HTR-8/SVneo (cell line): ENCODE results near the gene CARS1.

ENCODE experiments used
- DNase-seq: peaks from one replicate; pipeline ENCODE4 v3.0.0; 2011; ENCODE audit warnings: low spot score, mixed read lengths; ENCODE audit not compliant: insufficient read length
- FAIRE-seq: peaks from 2 replicates; lab custom pipeline; 2011; peaks lifted over from hg19 to GRCh38; lab: Jason Lieb, UNC

Gene CARS1

GRCh38 chr11:3014057-3014938 is 42.9 kb downstream of the CARS1 start:
- DNase-seq, result no peak
- no peak for FAIRE-seq

GRCh38 chr11:3011891-3012885 is 45.0 kb downstream of the CARS1 start:
- DNase-seq, result no peak
- no peak for FAIRE-seq

- FAIRE-seq (no peak), DNase-seq (no peak)
Observed at GRCh38 chr11:3010521-3011275, 46.5 kb downstream of the CARS1 start.

- no peak for FAIRE-seq
Observed at GRCh38 chr11:3010004-3010403, 47.2 kb downstream of the CARS1 start.

GRCh38 chr11:3009481-3009880 is 47.7 kb downstream of the CARS1 start:
- DNase-seq, result no peak
- no peak for FAIRE-seq

More at GRCh38 chr11:3010004-3010403, 47.2 kb downstream of the CARS1 start:
- DNase-seq, result no peak

GRCh38 chr11:3008746-3009336 is 48.4 kb downstream of the CARS1 start:
- no peak for FAIRE-seq
- no peak for DNase-seq

GRCh38 chr11:3007404-3008010 is 49.7 kb downstream of the CARS1 start:
- FAIRE-seq, result no peak
- no peak for DNase-seq

GRCh38 chr11:3006505-3007260 is 50.5 kb downstream of the CARS1 start:
- no peak for FAIRE-seq
- no peak for DNase-seq

- FAIRE-seq, result no peak
Observed at GRCh38 chr11:3004481-3004880, 52.7 kb downstream of the CARS1 start.

GRCh38 chr11:3003396-3004231 is 53.6 kb downstream of the CARS1 start:
- no peak for FAIRE-seq

More at GRCh38 chr11:3004481-3004880, 52.7 kb downstream of the CARS1 start:
- no peak for DNase-seq

GRCh38 chr11:3002871-3003270 is 54.4 kb downstream of the CARS1 start:
- FAIRE-seq, result no peak

More at GRCh38 chr11:3003396-3004231, 53.6 kb downstream of the CARS1 start:
- no peak for DNase-seq

GRCh38 chr11:3002351-3002861 is 54.8 kb downstream of the CARS1 start:
- DNase-seq (no peak), FAIRE-seq (no peak)

More at GRCh38 chr11:3002871-3003270, 54.4 kb downstream of the CARS1 start:
- DNase-seq, result no peak

- DNase-seq, result no peak
- no peak for FAIRE-seq
Observed at GRCh38 chr11:3001496-3001895, 55.7 kb downstream of the CARS1 start.

GRCh38 chr11:3000032-3000961 is 56.9 kb downstream of the CARS1 start:
- FAIRE-seq, result peak; percentile 23

GRCh38 chr11:2999464-2999998 is 57.7 kb downstream of the CARS1 start:
- FAIRE-seq (no peak), DNase-seq (no peak)

More at GRCh38 chr11:3000032-3000961, 56.9 kb downstream of the CARS1 start:
- DNase-seq, result no peak
